GM15510 (cell line): ENCODE results near the gene TIAM1.

Source experiments
- POLR2A ChIP-seq: IDR thresholded peaks from 3 replicates; pipeline ENCODE4 v1.6.1; 2011; ENCODE audit warnings: borderline replicate concordance; ENCODE audit not compliant: insufficient read length; ENCODE audit errors: extremely low read depth

The TIAM1 gene

DNA sequence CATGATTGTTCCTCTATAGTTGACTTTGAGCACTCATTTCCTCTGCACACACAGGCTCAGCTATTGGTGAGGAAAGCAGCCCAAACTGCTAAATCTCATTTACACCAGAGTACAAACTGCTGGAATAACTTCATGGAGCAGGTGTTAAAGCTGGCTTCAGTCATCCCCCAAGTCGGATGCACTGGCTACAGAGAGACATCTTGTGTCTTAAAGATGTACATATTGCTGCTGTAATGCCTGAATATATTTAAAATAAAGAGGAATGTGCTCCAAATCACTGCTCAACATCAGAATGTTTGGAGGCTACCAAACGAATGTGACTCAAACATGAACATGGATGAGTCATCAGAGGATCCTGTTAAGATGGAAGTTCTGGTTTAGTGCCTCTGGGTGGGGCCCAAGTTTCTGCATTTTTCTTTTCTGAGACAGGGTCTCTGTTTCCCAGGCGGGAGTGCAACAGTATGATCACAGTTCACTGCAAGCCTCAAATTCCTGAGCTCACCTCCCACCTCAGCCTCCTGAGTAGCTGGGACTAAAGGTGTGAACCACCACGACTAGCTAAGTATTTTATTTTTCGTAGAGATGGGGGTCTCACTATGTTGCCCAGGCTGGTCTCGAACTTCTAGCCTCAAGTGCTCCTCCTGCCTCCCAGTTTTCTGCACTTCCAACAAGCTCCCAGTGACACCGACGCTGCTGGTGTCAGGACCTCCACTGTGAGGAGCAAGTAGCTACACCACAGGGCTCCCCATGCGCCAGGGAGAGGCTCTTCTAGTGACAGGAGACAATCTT lies 226.7 kb downstream of the TIAM1 start:
- TF ChIP-seq POLR2A, result no peak

DNA sequence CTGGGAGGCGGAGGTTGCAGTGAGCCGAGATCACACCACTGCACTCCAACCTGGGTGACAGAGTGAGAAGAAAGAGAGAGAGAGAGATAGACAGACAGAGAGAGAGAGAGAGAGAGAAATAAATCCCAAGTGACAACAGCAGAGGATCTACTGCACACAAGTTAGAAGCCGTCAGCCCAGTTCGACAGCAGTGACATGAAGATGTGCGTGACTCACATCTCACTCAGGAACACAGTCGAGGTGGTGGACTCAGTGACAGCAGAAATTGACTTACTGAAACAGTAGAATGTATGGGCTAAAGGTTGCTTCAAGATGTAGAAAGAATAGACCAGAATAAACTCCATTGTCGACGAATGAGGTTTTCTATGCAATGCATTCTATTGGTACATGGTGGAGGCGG lies 228.8 kb downstream of the TIAM1 start:
- TF ChIP-seq POLR2A, result no peak

DNA sequence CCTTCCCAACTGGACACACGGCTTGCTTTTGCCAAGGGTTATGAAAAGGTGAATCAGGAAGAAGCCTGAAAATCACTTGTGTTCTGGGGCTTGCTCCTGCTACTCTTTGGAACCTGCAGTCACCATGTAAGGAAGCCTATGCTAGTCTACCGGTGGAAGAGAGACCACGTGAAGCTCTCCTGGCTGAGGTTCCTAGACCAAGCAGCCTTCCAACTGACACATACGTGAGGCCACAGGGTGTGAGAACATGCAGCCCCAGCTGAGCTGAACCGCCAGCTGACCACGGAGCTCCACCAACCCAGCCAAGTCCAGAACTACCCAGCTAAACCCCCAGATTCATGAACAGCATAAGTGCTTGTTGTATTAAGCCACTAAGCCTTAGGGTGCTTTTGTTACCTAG lies 233.0 kb downstream of the TIAM1 start:
- no peak for TF ChIP-seq POLR2A

DNA sequence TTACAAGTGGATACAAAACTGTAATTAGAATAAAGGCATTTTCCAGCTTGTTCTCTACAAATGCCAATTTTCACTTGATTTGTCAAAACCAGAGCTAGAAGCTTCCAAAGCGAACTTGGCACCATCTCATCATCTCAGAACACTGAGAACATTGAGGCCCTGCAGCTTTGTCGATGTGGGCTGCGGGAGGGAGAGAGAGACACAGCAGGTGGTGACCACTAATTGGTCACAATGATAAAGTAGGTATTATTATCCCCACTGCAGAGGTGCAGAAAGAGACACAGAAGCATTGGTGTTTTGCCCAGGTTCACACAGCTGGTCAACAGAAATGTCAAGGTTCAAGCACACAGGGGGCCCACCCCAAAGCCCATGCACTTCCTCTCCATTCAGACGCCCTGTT lies 233.6 kb downstream of the TIAM1 start:
- TF ChIP-seq POLR2A, result no peak

DNA sequence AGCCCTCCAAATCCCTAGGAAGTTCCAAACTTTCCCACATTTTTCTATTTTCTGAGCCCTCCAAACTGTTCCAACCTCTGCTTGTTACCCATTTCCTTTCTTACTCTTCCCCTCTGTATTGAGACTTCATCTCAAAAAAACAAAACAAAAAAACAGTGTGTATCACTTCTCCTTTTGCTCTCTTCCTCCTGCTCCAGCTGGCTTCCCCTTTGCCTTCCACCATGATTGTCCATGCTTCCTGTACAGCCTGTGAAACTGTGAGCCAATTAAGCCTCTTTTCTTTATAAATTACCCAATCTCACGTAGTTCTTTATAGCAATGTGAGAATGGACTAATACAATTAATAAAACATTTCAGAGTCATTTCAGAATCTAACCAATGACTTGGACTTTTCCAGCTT lies 236.2 kb downstream of the TIAM1 start:
- TF ChIP-seq POLR2A, result no peak

DNA sequence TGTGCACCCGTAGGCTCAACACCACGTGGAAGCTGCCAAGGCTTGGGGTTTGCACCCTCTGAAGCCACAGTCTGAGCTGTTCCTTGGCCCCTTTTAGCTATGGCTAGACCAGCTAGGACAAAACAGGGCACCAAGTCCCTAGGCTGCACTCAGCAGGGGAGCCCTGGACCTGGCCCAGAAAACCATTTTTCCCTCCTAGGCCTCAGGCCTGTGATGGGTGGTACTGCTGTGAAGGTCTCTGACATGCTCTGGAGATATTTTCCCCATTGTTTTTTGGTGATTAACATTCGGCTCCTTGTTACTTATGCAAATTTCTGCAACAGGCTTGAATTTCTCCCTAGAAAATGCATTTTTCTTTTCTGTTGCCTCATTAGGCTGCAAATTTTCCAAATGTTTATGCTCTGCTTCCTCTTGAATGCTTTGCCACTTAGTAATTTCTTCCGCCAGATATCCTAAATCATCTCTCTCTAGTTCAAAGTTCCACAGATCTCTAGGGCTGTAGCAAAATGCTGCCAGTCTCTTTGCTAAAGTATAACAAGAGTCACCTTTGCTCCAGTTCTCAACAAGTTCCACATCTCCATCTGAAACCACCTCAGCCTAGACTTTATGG lies 236.8 kb downstream of the TIAM1 start:
- no peak for TF ChIP-seq POLR2A

DNA sequence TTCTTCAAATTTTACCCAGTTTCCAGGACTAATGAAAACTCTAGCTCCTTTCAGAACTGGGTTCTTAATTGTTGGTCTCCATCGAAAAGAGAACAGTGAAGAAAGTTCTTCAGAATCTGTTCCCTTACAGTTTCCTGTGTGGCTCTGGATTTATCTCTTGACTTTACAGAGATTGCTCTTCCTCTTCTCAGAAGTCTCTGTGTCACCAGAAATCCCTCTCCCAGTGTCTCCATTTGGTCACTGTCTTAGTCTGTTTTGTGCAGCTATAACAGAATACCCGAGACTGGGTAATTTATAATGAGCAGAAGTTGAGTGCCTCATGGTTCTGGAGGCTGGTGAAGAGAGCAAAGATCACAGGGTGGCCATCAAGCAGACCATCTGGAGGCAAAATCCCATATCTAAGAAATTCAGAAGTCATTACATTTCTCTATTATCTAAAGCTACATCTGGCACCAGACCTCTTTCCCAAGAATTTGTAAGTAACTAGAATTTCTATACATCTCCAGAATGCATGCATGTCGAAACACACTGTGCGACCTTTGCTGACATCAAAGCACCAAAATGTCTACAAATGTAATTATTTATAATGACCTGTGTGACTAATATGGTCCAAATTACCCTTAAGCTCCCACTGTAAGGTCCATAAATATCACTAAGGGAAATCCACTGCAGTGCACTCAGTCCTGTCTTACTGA lies 240.3 kb downstream of the TIAM1 start:
- no peak for TF ChIP-seq POLR2A

DNA sequence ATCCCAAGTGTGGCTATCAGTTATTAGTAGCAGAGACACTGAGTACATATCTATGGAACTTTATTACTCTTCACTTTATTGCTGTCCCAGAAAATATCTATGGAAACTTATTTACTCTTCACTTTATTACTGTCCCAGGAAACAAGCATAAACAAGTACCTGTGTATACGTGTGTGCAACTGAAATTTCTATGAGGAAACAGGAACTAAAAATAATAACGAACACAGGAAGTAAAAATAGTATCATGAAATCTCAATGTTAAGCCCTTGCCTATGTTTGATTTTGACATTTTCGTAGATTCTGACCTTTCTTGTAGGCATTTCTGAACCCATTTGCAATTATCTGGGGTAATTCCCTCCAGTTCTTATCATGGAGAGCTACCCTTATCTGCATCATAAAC lies 240.9 kb downstream of the TIAM1 start:
- no peak for TF ChIP-seq POLR2A

DNA sequence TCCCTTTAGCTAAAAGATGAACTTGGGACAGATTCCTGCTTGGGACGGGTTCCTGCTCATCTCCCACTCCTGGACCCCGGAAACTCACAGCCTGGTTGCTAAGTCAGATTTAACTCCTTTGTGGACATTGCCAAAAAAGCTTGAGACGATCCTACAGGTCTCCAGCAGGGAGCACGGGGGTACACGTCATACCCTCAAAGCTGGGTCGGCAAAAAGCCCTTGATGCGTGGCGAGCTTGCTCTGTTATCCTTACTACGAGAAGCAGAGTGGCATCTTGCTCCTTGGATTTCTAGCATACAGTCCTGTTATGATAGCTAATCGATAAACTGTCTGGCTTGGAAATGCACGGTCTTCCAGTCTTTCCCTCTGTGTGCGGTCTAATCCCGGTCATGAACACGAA lies 244.9 kb downstream of the TIAM1 start:
- no peak for TF ChIP-seq POLR2A

DNA sequence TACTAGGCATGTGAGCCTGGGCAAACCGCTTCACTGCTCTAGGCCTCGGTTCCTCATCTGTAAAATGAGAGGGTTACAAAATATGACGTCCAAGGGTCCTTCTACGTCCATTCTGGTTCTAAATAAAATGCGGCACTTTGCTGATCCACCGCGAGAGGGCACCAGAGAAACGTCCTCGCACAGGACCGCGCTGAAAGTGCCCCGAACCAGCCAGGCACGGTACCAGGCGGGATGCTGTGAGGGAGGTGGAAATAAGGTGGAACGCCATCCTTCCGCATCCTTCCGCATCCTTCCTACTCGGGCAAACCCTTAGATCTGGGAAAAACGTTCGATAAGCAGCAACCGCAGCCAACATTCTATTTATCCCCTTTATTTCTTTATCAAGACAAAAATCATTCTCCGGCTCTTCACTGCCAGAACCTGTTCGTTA lies 245.5 kb downstream of the TIAM1 start:
- TF ChIP-seq POLR2A, result no peak

DNA sequence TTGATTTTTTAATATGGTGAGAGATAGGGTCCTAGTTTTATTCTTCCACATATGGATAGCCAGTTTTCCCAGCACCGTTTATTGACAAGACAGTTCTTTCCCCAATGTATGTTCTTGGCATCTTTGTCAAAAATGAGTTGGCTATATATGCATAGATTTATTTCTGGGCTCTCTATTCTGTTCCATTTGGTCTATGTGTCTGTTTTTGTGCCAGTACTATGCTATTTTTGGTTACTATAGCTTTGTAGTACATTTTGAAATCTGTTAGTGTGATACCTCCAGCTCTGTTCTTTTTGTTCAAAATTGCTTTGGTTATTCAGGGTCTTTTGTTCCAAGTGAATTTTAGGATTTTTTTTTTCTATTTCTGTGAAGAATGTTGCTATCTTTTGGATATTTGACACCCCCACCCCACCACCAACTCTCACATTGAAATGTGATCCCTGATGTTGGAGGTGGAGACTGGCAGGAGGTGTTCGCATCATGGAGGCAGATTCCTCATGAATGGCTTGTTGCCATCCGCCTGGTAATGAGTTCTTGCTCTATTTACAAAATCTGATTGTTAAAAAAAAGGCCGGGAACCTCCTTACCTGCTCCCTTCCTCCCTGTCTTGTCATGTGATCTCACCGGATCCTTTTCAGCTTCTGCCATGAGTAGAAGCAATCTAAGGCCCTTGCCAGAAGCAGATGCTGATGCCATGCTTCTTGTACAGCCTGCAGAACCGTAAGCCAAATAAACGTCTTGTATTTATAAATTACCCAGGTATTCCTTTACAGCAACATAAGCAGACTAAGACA lies 251.0 kb downstream of the TIAM1 start:
- no peak for TF ChIP-seq POLR2A

DNA sequence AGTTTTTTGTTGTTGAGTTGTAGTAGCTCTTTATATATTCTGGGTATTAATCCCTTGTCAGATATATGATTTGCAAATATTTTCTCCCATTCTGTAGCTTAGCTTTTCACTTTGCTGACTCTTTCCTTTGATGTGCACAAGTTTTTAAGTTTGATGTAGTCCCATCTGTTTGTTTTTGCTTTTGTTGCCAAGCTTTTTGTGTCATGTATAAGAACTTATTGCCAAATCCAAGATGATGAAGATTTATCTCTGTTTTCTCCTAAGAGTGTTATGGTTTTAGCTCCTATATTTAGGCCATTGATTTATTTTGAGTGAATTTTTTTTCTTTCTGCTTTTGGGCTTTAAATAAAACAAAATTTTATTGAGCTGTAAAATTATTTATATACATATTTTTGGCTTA lies 253.7 kb downstream of the TIAM1 start:
- no peak for TF ChIP-seq POLR2A

DNA sequence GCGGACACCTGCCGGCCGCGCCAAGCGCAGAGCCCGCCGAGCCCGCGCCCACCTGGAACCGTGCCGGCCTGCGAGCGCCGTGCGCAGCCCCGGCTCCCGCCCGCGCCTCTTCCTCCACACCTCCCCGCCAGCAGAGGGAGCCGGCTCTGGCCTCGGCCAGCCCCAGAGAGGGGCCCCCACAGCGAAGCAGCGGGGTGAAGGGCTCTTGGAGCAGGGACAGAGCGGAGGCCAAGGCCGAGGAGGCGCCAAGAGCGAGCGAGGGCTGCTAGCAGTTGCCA lies 255.6 kb downstream of the TIAM1 start:
- TF ChIP-seq POLR2A, result no peak

DNA sequence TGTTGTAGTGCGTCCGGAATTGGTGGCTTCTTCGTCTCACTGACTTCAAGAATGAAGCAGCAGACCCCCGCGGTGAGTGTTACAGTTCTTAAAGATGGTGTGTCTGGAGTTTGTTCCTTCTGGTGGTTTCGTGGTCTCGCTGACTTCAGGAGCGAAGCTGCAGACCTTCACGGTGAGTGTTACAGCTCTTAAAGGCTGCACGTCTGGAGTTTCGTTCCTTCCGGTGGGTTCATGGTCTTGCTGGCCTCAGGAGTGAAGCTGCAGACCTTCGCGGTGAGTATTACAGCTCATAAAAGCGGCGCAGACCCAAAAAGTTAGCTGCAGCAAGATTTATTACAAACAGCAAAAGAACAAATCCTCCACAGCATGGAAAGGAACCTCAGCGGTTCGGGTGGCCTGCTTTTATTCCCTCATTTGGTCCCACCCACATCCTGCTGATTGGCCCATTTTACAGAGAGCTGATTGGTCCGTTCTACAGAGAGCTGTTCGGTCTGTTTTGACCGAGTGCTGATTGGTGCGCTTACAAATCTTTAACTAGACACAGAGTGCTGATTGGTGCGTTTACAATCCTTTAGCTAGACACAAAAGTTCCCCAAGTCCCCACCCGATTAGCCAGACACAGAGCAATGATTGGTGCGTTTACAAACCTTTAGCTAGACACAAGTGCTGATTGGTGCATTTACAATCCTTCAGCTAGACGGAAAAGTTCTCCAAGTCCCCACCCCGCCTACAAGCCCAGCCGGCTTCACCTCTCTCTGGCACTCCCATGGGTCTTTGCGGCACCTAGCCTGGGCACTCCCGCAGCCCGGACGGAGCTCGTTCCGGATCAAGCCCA lies 256.2 kb downstream of the TIAM1 start:
- no peak for TF ChIP-seq POLR2A

DNA sequence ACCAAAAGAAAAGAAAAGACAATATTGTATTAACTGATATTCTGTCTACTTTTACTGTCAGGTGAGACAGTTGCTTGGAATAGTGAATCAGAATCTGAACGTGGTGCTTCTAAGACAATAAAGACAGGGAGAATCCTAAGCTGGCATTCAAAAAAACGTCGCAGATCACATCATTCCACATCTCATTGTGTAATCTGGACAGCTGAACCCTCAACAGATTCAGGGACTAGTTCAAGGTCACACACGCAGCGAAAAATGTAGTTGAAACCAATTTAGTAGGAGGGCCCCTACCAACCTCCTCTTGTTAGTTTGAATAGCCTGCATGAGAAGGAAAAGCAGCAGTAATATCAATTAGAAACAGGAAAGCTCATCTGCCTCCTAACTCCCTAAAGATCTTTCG lies 259.4 kb downstream of the TIAM1 start:
- no peak for TF ChIP-seq POLR2A

DNA sequence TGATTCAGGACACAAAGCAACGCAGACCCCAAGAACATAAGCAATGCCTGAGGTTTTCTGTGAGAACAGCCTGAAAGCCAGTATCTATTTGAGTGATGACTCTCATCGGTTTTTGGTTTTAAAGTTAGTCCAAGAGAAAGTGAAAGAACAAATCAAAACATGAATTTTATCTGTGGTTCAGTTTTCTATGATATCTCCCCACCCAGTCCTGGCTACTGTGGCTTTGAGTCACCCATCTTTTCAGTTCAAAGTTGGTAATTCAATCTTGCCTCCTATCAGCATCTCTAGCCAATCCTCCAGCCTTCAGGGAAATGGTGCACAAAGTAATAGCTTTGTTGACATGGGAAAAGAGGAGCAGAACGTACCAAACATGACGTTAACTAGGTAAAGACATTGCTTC lies 265.3 kb downstream of the TIAM1 start:
- TF ChIP-seq POLR2A, result no peak
